Activated T-cell treated with anti-CD3 and anti-CD28 coated beads for 1 hour (primary cell): ENCODE data around the gene STK32B.
"Not testable (repeated sequence)": the region's sequence is repeated elsewhere in the genome, so short reads cannot be mapped to it uniquely, and the experiment has no call there.

Experiments
- DNase-seq: peaks from one replicate; pipeline ENCODE4 v3.0.0-alpha.2; 2020; ENCODE audit warnings: low read depth

STK32B gene

DNA sequence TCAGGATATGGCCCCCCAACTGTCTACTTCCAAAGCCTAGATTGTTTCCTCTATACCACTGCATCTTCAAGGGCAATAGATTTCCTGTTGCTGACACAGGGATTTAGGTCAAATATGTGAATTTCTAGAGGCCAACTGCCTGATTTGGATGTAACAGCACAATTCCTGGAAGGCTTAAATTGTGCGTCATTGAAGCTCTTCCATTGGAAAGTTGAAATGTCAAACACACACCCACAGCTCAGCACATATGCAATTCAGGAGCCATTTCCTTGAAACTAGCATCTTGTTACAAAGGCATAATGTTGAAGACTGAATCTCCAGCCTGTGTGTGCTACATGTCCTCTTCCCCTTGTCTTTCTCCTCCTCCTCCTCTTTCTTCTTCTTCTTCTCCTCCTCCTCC is 158.6 kb downstream of the STK32B start:
- DNase-seq: no peak

DNA sequence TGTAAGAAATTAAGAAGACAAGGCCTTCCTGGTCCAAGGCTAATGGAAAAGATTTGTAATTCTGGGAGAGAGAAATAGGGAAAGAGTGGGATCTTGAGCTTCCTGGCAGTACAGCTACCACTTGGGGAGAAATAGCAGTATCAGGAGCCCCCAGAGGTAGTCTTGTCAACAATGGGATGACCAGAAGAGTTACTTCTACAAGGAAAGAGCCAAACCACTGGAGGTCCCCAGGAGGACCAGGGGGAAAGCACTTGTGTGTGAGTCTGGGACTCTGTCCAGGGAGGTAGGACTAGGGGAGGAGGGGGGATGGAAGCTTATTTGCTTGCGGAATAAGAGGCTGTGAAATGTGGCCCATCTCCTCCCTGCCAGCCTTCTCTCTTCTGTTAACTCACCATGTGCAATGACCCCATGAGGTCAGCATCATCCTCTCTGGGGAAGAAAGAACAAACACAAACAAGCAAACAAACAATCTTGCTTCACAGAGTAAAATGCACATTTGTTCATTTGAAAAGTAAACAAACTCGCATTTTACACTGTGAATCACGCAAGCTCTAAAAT is 160.1 kb downstream of the STK32B start:
- no peak for DNase-seq

DNA sequence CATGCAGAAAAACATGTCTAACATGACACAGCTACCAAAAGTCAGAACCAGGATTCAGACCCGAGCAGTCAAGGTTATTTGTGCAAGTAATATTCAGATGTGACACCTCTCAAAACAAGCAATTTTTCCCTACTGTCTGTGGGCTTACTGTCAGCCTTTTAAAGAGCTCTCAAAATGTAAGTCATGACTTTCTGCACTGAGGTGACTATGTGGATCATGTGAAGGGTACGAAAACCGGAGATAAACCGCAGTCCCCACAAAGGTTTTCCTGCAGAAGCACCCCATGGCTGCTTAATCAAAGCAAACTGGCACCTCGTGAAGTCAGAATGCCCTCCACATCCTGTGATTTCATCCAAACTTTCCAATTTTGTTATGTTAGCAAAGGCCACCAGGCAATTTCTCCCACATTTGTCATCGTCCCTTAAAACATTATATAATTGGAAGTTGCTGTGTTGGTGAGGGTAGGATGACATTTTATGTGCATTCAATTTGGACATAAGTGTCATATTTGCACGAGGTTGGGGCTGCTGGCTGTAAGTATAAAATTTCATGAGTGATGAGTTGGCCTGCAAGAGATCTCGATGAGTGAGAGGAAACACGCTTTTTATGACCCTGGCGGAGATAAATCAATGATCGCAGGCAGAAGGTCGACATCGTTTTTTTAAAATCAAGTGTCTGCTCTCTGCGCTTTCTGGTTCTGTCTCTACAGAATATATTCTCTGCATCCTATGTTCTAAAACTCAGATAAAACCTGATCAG is 161.2 kb downstream of the STK32B start:
- DNase-seq: no peak

DNA sequence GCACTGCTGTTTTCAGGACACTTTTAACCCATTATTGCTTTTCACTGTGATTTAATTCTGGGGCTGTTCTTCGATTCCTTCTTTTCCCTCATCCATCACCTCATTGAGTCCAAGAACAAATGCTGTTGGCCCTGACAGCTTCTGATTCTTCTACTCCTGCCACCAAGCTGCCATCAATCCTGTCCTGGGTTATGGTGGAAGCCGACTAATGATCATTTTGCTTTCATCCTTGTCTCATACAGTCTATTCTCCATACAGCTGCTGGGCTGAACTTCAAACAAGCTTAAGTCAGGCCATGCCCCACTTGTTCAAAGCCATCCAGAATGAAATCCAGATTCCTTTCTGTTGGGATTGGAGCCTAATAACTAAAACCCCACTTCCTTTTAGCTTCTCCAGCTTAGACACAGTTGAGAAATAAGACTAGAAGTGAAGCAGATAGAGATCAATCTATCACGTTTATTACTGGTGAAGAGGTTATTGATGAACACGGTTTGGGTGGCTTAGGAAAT is 161.9 kb downstream of the STK32B start:
- no peak for DNase-seq

DNA sequence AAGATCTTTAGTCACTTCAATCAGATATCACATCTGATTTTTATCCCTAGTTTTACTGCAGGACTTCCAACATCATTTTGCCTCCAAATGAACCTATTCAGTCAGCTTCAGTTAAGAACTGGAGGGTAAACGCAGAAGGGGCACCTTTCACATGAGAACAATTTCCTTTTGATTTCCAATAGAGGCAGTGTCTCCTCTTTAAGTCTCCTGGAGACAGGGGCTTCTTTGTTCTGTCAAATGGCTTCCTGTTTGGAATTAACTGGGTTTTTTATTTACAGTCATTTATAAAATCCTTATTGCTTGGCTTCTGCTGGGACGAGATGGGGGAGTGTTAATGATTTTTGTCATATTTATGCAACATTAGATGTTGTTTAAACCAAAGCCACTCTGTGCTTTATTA is 164.0 kb downstream of the STK32B start:
- no peak for DNase-seq

DNA sequence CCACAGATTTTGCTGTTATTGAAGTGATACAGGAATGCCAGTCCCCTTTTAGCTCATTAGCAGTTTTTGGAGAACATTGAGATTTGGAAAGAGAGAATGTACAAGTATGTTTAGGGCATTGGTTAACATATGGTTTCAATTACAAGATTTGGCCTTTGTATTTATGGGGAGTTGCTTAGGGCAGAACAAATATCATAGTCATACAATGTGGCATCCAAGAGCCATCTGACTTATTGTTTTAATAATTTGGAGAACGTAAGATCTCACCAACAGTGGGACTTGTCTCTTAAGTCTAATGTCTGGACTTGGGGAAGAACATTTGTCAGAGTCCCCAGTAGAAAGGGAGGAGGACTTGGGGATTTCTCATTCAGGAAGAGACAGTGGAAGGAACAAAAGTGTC is 166.1 kb downstream of the STK32B start:
- no peak for DNase-seq

DNA sequence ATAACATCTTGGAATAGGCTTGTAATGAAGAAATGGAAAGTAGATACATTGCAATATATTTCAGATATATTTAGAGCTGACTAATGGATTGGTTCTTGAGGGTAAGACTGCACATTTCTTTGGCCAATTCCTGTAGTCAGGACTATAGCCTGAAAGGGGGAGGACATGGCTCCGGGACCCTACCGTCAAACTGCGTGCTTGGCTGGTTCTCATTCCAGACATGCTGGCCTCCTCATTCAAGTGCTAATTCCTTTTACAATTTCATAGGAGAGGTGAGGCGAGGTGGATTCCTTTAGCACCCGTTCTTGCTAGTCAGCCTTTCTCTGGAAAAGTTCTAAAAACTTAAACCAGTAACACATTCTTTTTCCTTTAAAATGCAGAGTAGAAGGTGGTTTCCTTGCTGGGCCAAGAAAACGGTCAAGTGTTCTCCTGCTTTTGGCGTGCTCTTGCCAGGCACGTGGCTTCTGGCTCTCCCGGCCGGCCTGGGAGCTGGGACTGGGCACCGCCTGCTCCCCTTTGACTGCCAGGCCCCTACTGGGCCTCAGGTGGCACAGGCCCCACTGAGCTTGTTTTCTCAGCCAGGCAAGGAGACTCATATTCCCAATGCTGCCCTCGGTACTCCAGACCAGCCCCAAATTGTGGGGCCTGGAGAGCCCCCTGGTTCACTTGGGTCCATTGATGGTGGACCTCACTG is 167.2 kb downstream of the STK32B start:
- no peak for DNase-seq

DNA sequence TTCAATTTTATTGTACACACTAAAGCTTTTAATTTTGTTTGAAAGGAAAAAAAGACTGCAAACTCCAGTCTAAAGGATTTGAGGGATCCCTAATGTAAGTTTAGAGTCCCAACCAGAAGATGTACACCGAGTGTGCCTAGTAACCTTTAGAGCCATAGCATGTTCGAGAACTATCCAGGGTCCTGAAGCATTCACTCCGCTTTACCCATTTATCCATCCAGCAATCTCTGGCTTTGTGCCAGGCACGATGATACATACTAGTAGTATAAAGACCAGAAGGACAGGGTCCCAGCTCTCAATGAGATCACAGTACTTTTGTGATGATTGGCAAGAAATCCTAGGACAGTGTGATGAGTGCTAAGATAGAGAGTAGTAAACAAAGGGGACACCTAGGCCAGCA is 168.7 kb downstream of the STK32B start:
- no peak for DNase-seq

DNA sequence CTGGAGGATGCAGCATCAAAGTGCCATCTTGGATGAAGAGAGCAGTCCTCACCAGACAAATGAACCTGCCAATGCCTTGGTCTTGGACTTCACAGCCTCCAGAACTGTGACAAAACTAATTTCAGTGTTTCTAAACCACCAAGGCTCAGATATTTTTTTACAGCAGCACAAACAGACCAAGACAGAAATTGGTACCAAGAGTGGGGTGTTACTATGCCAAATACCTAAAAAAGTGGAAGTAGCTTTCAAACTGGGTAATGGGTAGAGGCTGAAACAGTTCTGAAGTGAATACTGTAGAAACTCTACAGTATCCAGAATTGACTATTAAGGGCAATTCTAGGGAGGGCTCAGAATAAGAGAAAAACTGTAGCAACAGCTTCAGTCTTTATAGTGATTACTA is 170.8 kb downstream of the STK32B start:
- no peak for DNase-seq

DNA sequence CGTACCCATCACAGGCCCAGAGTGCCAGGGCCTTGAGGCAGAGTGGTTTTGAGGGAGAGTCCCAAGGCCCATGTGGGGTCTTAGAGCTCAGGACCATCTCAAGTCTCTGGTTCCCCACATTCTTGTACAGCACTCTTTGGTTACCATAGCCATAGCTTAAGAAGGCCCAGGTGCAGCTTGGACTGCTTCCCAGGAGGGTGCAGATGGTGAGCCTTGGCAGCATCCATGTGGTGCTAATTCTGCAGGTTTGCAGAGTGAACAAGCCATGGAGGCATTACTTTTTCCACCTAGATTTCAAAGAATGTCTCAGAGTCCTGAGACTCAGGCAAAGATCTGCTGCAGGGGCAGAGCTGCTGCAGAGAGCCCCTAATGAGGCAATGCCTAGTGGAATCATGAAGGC is 171.7 kb downstream of the STK32B start:
- DNase-seq: no peak

DNA sequence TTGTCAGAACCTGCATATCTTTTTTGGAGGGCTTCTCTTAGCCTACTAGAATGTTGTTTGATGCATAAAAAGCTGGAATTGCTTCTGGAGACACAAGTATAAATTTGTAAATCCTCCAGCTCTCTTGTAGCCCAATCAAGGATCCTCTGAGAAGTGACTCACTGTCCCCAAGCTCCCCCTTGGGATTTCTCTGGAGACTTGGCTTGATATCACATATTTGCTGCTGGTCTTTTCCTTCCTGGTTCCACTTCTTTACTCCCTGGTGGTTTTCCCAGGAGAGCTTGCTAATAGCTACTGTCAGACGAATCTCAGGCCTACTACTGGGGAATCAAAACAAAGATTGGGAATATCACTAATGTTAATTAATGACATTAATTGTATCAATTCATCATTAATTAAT is 173.1 kb downstream of the STK32B start:
- DNase-seq: no peak

DNA sequence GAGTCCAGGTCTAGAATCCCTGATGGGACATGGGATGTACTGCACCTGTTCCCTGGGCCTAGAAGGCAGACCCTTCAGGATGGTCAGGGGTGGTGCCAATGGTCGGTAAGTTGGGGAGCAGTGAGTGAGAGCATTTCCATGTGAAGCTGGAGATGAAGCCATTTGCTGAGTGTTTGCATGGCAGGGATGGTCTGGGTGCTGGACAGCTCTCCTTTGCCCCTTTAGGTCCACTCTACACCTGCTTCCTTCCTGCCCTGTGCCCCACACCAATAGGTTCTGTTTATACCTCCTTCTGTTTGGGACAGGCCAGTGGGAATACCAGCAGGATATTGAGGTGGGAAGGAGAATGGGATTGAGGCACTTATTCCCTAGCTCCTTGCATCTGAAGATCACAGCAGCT is 181.3 kb downstream of the STK32B start:
- no peak for DNase-seq

DNA sequence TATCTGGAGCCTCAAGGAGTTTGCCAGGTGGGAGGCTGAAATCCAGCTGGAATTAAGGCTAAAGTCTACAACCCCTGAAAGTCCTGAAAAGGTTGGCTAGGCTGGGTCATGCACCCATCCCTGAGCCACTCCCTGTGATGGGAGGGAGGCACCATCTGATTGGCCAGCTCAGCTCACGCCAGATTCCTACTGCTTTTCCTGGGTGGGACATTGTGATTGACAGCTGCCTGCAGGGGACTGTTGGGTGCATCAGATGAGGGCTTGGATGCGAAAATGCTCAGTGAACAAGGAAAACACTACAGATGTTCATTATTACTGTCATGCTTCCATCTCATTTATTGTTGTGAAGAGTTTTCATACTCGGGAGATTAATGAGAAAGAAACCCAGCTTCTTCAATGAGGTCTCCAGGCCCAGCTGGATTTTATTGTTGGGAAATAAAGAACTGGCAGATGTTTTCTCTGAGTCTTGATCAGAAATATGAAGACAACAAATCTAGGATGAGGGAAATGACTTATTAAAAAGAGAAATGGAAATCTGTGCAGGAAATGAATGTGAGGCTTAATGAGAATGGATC is 185.9 kb downstream of the STK32B start:
- DNase-seq: no peak

DNA sequence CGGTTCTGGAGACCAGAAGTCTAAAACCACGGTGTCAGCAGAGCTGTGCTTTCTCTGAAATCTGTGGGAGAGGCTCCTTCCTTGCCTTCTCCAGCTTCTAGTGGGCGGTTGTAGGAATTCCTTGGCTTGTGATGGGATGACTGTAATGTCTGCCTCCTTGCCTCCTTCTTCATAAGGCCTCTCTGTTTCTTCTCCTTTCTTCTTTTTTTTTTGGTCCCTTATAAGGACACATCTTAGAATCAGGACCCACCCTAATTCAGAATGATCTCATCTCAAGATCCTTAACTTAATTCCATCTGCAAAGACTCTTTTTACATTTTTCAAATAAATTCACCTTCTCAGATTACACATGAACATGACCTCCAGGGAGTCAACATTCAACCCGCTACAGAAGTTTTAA is 186.9 kb downstream of the STK32B start:
- no peak for DNase-seq

DNA sequence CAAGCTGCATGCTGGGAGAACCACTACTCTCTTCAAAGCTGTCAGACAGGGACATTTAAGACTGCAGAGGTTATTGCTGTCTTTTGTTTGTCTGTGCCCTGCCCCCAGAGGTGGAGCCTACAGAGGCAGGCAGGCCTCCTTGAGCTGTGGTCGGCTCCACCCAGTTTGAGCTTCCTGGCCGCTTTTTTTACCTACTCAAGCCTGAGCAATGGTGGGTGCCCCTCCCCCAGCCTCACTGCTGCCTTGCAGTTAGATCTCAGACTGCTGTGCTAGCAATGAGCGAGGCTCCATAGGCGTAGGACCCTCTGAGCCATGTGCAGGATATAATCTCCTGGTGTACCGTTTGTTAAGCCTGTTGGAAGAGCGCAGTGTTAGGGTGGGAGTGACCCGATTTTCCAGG is 195.8 kb downstream of the STK32B start:
- not testable (repeated sequence) for DNase-seq

DNA sequence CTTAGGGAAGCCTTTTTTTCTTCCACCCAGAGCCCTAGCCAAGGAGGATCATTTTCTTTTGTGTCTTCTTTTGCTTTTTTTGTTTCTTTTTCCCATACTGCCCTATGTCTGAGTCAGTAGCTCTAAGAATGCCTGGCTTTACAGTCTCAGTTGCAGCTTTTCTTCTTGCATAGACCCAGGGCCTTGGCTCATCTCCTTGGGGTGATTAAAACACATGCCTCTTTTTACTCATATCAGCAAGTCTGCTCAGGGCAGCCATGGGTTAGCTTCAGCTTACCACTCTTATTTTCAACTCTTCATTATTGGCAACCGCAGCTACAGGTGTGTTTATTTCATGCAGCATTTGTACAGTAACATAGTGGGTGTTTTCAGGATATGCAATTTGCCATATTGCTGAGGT is 196.5 kb downstream of the STK32B start:
- DNase-seq: no peak

DNA sequence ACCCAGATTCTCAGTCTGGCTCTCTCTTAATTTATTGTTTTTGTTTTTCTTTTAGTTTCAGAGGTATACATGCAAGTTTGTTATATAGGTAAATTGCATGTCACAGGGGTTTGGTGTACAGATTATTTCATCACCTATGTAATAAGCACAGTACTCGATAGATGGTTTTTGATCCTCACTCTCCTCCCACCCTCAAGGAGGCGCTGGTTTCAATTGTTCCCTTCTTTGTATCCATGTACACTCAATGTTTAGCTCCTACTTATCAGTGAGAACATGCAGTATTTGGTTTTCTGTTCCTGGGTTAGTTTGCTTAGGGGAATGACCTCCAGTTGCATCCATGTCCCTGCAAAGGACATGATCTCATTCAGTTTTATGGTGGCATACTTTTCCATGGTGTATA is 198.4 kb downstream of the STK32B start:
- DNase-seq: no peak

DNA sequence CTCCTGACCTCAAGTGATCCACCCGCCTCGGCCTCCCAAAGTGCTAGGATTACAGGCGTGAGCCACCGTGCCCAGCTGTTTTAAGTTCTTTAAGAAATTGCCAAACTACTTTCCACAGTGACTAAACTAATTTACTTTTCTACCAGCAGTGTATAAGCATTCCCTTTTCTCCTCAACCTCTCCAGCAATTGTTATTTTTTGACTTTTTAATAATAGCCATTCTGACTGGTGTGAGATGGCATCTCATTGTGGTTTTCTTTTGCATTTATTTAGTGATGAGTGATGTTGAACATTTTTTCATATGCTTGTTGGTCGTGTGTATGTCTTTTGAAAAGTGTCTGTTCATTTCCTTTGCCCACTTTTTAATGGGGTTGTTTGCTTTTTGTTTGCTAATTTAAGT is 199.3 kb downstream of the STK32B start:
- not testable (repeated sequence) for DNase-seq

DNA sequence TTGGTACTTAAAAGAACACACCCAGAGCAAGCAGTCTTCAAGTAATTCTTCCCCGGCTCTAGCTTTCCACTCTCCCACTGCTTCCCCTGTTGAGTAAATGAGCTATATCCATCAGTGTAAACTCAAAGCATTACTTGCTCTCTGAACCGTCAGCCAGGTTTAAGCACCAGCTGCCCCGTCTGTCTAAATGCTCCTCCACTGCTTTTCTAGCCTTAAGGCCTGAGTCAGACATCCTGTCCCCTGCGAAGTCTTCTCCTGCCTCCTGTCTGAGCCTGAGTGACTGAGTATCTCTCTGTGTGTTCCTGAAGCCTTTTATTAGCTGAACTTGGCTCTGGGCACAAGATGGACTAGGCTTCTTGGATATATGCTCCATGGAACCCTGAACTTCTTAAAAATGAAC is 205.1 kb downstream of the STK32B start:
- no peak for DNase-seq

DNA sequence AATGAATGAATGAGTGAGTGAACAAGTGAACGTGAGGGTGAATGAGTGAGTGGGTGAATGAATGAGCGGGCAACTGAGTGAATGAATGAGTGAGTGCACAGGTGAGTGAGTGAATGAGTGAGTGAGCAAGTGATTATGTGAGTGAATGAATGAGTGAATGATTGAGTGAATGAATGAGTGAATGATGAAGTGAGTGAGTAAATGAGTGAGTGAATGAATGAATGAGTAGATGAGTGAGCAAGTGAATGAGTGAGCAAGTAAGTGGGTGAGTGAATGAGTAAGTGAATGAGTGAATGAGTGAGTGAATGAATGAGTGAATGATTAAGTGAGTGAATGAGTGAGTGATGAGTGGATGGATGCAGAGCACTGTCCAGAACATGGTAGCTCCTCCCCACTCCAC is 205.8 kb downstream of the STK32B start:
- no peak for DNase-seq

DNA sequence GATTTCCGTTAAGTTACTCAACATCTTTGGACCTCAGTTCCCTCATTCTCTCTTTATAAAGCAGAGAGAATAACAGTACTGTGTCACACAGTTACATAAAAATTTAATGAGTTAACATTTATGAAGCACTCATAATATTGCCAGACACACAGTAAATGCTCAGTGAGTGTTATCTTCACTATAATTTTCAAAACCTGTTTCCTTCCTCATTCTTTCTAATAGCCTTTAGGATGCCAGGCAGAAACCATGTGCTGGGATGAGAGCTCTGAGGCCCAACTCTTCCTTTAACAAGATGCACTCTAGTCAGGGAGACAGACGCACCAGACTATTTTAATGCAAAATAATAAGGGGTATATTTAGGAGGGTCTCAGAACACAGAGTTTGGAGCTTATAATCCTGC is 208.2 kb downstream of the STK32B start:
- DNase-seq: no peak

DNA sequence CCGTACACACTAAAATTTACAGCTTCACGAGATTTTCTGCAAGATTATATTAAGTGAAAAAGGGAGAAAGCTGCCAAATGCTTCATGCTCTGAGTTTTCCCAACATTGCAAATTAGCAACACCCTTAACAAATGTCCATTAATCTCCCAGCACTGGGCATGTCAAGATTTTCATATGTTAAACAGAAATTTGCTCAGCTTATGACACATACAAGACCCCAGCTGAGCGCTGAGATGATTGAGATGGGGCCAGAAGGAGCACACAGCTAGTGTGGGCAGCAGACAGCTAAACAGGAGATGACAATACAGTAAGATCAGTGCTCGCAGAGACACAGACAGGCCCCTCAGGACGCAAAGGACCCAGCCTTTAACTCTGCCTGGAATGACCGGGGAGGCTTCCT is 208.8 kb downstream of the STK32B start:
- no peak for DNase-seq

DNA sequence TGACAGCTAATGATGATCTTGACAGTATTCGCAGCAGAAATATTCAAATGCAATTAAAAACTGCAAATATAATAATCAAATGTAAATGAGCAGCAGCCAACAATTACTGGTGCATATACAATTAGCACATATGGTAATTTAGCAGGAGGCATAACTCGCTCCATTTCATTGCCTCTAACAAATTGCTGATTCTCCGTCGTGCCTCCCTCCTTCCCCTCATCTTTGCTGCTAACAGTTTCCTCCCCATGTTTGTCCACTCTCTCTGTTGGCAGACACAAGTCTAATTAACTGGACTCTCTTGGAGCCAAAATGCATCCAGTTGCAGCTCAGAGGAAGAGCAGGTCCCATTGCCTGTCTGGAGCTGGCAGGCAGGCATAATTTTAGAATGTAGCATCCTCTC is 210.6 kb downstream of the STK32B start:
- no peak for DNase-seq
